DMS 273 (cell line): Measurements from ENCODE around the gene BBS5.
"Not testable (repeated sequence)": the region's sequence is repeated elsewhere in the genome, so short reads cannot be mapped to it uniquely, and the experiment has no call there.

Experiments
- DNase-seq: peaks from one replicate; lab custom pipeline; 2025; ENCODE audit not compliant: unreplicated experiment; lab: John Stamatoyannopoulos, UW

BBS5 gene

GRCh38 chr2:169479257-169480078 lies at the start of gene BBS5:
Gene BBS5 (plus strand): TSS chr2:169479494. CDS start chr2:169479554, 60 bp downstream.
- DNase-seq = peak; percentile 93

- not testable (repeated sequence) for DNase-seq
Observed at GRCh38 chr2:169431772-169432171, 47.5 kb upstream of the BBS5 start.

GRCh38 chr2:169434236-169434635 lies 45.1 kb upstream of the BBS5 start:
- not testable (repeated sequence) for DNase-seq

GRCh38 chr2:169438466-169439072 lies 40.7 kb upstream of the BBS5 start:
- no peak for DNase-seq

- no peak for DNase-seq
Observed at GRCh38 chr2:169439900-169440299, 39.4 kb upstream of the BBS5 start.

- no peak for DNase-seq
Observed at GRCh38 chr2:169446452-169446851, 32.8 kb upstream of the BBS5 start.

- no peak for DNase-seq
Observed at GRCh38 chr2:169448316-169448715, 31.0 kb upstream of the BBS5 start.

- DNase-seq = no peak
Observed at GRCh38 chr2:169448865-169449264, 30.4 kb upstream of the BBS5 start.

GRCh38 chr2:169452080-169452479 lies 27.2 kb upstream of the BBS5 start:
- peak; percentile 74 for DNase-seq

GRCh38 chr2:169453044-169453443 lies 26.2 kb upstream of the BBS5 start:
- DNase-seq = not testable (repeated sequence)

- DNase-seq = no peak
Observed at GRCh38 chr2:169461143-169461542, 18.2 kb upstream of the BBS5 start.

- no peak for DNase-seq
Observed at GRCh38 chr2:169462896-169463695, 16.2 kb upstream of the BBS5 start.

GRCh38 chr2:169464466-169464865 lies 14.8 kb upstream of the BBS5 start:
- no peak for DNase-seq

- DNase-seq = peak; percentile 11
Observed at GRCh38 chr2:169464882-169465281, 14.4 kb upstream of the BBS5 start.

- DNase-seq = no peak
Observed at GRCh38 chr2:169468841-169469240, 10.5 kb upstream of the BBS5 start.

- DNase-seq = no peak
Observed at GRCh38 chr2:169469952-169470572, 9.2 kb upstream of the BBS5 start.

- no peak for DNase-seq
Observed at GRCh38 chr2:169472249-169472648, 7.0 kb upstream of the BBS5 start.

GRCh38 chr2:169476459-169476858 lies 2.8 kb upstream of the BBS5 start:
- DNase-seq = no peak

GRCh38 chr2:169478339-169478738 lies 955 bp upstream of the BBS5 start:
- peak; percentile 12 for DNase-seq

- DNase-seq = no peak
Observed at GRCh38 chr2:169478745-169479256, 493 bp upstream of the BBS5 start.

- DNase-seq = peak; percentile 34
Observed at GRCh38 chr2:169480079-169480465, 778 bp downstream of the BBS5 start.
